GM04504 (cell line): ENCODE results near the gene SEMA6A.

ENCODE experiments used
- DNase-seq: peaks from one replicate; pipeline ENCODE4 v3.0.0-alpha.2; 2012; ENCODE audit warnings: low read depth

SEMA6A gene

DNA sequence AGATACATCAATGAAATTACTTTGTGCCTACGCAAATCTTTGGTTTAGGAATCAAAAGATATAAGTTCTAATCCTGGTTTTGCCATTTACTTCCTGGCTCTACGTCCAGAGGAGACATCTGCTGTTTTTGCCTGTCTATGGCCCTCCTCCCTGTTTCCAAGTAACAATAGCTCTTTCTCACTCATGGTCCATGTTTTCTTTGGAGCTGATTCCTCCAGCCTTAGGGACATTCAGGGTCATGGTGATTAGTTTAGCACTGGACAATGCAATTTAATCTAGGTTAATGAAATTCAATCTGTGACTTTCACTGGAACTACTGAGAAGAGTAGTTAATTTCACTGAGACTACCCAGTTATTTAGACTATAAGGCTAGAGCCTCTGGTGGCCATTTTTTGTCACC, 170.6 kb downstream of the SEMA6A start:
- DNase-seq: no peak

DNA sequence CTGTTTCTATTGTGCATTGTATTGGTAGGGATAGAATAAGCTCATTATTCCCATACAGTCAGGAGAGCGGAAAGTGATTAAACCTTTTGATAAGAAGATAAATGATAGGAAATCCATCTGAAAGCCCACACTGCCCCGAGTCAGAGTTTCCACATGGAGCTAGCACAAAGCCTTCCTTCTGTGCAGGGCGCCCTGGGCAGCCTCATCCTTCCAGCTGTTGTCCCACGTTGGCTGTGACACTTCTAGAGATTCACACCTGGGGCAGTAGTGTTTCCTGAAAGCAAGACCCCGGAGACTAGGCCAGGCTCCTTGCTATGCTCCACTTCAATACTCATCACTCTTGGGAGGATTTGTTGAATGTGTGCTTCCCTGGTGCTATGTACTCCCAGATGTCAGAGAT, 172.4 kb downstream of the SEMA6A start:
- DNase-seq: no peak

DNA sequence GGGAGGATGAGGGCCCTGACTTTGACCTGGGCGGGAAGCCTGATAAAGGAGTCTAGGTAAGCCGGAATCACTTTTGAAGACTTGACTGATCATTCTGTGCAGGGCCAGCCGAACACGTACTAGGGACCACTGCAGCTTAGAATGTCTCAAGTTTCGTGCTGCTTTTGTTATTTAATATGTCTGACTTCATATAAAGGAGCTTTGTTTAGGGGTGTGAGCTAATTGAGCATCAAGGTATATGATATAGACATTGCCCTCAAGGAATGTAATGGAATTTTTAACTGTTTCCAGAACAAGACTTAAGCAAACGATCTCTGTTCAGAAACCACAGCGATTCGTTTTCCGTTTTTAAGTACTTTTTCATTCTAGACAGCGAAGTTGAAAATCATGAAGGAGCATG, 173.0 kb downstream of the SEMA6A start:
- DNase-seq: no peak

DNA sequence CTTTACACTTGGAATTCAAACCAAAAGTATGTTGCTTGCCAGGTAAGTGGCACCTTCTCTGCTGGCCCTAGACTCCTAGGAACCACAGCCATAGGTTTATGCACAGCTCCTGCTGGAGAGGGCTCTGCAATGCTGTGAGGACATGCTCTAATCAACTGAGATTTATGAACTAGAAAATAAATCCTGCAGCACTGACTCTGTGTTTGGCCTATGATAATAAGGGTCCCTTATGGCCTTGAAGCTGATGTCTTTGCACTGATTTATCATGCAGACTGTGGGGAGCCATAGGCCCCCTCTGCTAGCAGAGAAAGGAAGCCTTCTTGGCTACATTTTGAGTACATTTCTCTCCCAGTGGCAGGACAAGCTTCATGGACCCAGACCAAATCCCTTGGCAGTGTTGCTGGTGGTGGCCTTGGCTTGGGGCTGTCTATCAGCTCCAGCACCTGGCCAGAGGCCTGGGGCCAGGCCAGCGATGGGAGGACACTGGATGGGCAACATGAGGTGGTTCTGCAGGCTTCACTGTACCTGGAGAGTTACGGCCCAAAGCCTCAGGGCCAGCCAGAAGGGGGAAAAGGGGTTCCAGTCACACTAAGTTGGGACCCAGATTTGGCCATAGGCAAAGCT, 178.0 kb downstream of the SEMA6A start:
- no peak for DNase-seq

DNA sequence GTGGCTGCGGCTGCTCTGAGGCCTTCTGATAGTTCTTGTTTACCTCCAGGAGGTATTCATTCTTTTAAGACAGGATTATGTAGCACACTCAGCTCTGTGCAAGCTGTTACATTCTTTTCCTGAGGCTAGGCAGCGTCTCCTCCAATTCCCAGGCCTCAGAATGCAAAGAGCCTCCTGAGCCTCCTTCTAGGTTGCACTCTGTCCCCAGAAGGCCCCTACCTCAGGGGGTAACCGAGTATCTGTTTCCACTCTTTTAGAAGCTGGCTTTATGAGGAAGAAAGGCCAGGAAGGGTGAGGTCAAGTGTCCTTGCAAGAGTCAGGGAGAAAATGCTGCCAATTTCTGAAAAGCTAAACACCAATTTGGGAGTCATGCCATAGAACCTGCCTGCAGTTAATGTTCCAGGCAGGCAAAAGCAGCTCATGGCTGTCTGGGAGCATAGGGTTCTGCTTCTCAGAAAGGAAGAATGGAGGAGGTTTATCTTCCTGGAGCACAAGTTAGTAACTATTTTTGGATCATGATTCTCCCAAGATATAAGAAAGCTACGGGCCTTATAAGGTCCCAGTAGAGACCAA, 178.9 kb downstream of the SEMA6A start:
- no peak for DNase-seq

DNA sequence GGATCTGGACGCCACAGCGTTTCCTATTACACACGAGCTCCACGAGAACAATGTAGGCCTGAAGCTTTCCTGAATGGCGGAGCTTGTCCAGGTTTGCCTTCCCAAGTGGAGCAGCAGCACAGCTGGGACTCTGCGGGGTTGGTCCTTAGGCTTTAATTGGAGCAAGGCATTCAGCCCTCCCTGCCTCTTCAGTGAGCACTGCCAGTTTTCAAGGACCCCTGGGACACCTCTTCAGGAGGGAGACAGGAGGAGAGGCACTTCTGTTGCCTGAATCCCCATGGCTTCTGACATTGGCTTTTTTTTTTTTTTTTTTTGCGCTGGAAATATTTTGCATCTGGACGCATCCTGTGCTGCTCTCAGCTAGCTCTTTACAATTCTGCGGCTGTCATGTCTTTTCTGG, 179.4 kb downstream of the SEMA6A start:
- DNase-seq: no peak

DNA sequence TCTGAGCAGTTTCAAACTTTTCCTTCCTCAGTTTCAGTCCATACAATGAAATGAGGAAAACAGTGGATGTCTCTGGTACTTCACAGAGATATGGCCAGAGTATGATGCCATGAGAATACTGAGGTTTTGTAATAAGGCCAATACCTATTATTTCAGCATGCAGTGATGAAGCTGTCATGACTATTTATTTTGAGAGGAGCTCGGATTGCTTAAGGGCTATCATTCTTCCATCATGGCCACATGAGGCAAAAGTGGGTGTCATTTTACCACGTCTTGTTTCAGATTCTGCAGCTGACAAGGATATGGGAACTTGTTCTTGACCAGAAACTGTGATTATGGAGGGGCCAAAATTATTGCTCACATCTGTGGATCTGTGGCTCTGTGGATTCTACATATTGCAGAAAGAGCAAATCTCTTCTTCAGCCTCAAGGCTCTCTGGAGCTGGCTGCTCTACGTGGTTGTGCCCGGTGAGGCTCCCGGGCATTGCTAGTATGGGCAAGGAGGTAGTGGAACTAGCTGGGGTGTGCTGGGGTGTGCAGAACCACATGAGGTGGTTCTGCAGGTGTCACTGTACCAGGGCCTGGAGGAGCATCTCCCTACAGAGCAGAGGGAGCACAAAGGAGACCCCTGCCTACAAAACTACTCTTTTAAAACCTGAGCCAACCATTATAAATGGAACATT, 180.3 kb downstream of the SEMA6A start:
- DNase-seq: no peak
